Liver (tissue), 9 donors: ENCODE measurements around the gene GALNT16. TPM values are rescaled to one million over a fixed set of nuclear protein-coding genes. Genes with fewer than 3 reads are reported as not detected.

Experiments
- DNase-seq: peaks from one replicate; pipeline ENCODE4 v3.0.0-alpha.2; 2017; ENCODE audit warnings: low spot score
- H3K27ac ChIP-seq, 2 donors: one replicate each; pipeline ENCODE4 v1.7.0; 2013; ENCODE audit warnings: inconsistent platforms in 2 of 2, low read length in 2 of 2, control low read depth in 1 of 2, low read depth in 1 of 2, mild to moderate bottlenecking in 1 of 2
- H3K27me3 ChIP-seq, 4 donors: one replicate each; pipeline versions ENCODE4 v1.6.1 to v1.7.0; 2013; ENCODE audit warnings: low read length in 3 of 4, inconsistent platforms in 1 of 4, mild to moderate bottlenecking in 1 of 4, moderate library complexity in 1 of 4; ENCODE audit not compliant: control insufficient read depth in 4 of 4, insufficient read depth in 4 of 4
- H3K36me3 ChIP-seq, 4 donors: one replicate each; pipeline versions ENCODE4 v1.6.1 to v1.7.0; 2013; ENCODE audit warnings: low read length in 3 of 4, mild to moderate bottlenecking in 3 of 4, low read depth in 1 of 4, moderate library complexity in 1 of 4; ENCODE audit not compliant: control insufficient read depth in 4 of 4, insufficient read depth in 3 of 4
- H3K4me1 ChIP-seq, 4 donors: one replicate each; pipeline versions ENCODE4 v1.6.1 to v1.7.0; 2013; ENCODE audit warnings: low read length in 3 of 4, mild to moderate bottlenecking in 3 of 4, moderate library complexity in 1 of 4; ENCODE audit not compliant: control insufficient read depth in 4 of 4, insufficient read depth in 4 of 4
- H3K4me3 ChIP-seq, 3 donors: one replicate each; pipeline versions ENCODE4 v1.6.1 to v1.7.0; 2013; ENCODE audit warnings: low read length in 3 of 3, control low read depth in 1 of 3, low read depth in 1 of 3, mild to moderate bottlenecking in 1 of 3
- H3K9ac ChIP-seq, 2 donors: one replicate each; pipeline ENCODE4 v1.7.0; 2013; ENCODE audit warnings: low read length in 2 of 2, mild to moderate bottlenecking in 2 of 2, moderate library complexity in 2 of 2, control low read depth in 1 of 2, low read depth in 1 of 2
- H3K9me3 ChIP-seq, 4 donors: one replicate each; pipeline versions ENCODE4 v1.6.1 to v1.7.0; 2013; ENCODE audit warnings: low read length in 3 of 4; ENCODE audit not compliant: control insufficient read depth in 4 of 4
- ATF3 ChIP-seq: IDR thresholded peaks from 2 replicates; pipeline ENCODE4 v1.6.1; 2016; ENCODE audit warnings: antibody characterized with exemption
- EGR1 ChIP-seq, 2 donors: IDR thresholded peaks; 2 replicates each; pipeline ENCODE4 v1.6.1; 2016 to 2018; ENCODE audit warnings: antibody characterized with exemption in 2 of 2, low read depth in 2 of 2
- FOXA1 ChIP-seq: IDR thresholded peaks from 2 replicates; pipeline ENCODE4 v1.6.1; 2016; ENCODE audit warnings: antibody characterized with exemption
- FOXA2 ChIP-seq: IDR thresholded peaks from 2 replicates; pipeline ENCODE4 v1.6.1; 2016; ENCODE audit warnings: antibody characterized with exemption
- GABPA ChIP-seq, 2 donors: IDR thresholded peaks in 1 of 2; conservative IDR thresholded peaks in 1 of 2; 2 replicates each; pipeline ENCODE4 v1.6.1; 2016; ENCODE audit warnings: antibody characterized with exemption in 2 of 2, mild to moderate bottlenecking in 1 of 2, moderate library complexity in 1 of 2
- HNF4A ChIP-seq, 2 donors: conservative IDR thresholded peaks; 2 replicates each; pipeline ENCODE4 v1.6.1; 2016; ENCODE audit warnings: antibody characterized with exemption in 2 of 2, mild to moderate bottlenecking in 2 of 2
- HNF4G ChIP-seq: IDR thresholded peaks from 2 replicates; pipeline ENCODE4 v1.6.1; 2016; ENCODE audit warnings: antibody characterized with exemption
- JUND ChIP-seq, 2 donors: IDR thresholded peaks; 2 replicates each; pipeline ENCODE4 v1.6.1; 2016; ENCODE audit warnings: antibody characterized with exemption in 2 of 2
- MAX ChIP-seq: IDR thresholded peaks from 2 replicates; pipeline ENCODE4 v1.6.1; 2016; ENCODE audit warnings: antibody characterized with exemption
- NR2F2 ChIP-seq: IDR thresholded peaks from 2 replicates; pipeline ENCODE4 v1.6.1; 2016; ENCODE audit warnings: antibody characterized with exemption
- RAD21 ChIP-seq, 2 donors: IDR thresholded peaks; 2 replicates each; pipeline ENCODE4 v1.6.1; 2016; ENCODE audit warnings: antibody characterized with exemption in 2 of 2, mild to moderate bottlenecking in 2 of 2
- REST ChIP-seq: IDR thresholded peaks from 2 replicates; pipeline ENCODE4 v1.6.1; 2016; ENCODE audit warnings: antibody characterized with exemption, mild to moderate bottlenecking
- RXRA ChIP-seq, 2 donors: IDR thresholded peaks; 2 replicates each; pipeline ENCODE4 v1.6.1; 2017 to 2018; ENCODE audit warnings: antibody characterized with exemption in 2 of 2, mild to moderate bottlenecking in 1 of 2
- SP1 ChIP-seq: IDR thresholded peaks from 2 replicates; pipeline ENCODE4 v1.6.1; 2018; ENCODE audit warnings: antibody characterized with exemption, mild to moderate bottlenecking
- TAF1 ChIP-seq: conservative IDR thresholded peaks from 2 replicates; pipeline ENCODE4 v1.6.1; 2016; ENCODE audit warnings: antibody characterized with exemption, mild to moderate bottlenecking
- WGBS: extraction: QIAGEN DNeasy Blood & Tissue Kit; methylation state at CpG from one replicate; pipeline ENCODE4 v1.1.7; 2013; 5-methylcytosine and 5-hydroxymethylcytosine counted together
- polyA plus RNA-seq, 2 donors: library from polyadenylated mRNA; stranded (reverse) in 1 of 2; unstranded in 1 of 2; fragments of 200-250 nt in 1 of 2; fragments of >200 nt in 1 of 2; fragmentation: Nextera tagmentation in 1 of 2; extraction: Ambion mirVana in 1 of 2; gene quantifications; one replicate each; pipeline versions ENCODE4 v1.2.1 to v1.2.3, GENCODE V29; 2013 to 2015
- total RNA-seq, 2 donors: library from RNA; depleted of rRNA; stranded (reverse); fragments of >200 nt; gene quantifications; one replicate each; pipeline ENCODE4 v1.2.3, GENCODE V29; 2014
- TF ChIP-seq, protein P1 (sequence below): fragments of 150-350 bp; IDR thresholded peaks from 2 replicates; pipeline ENCODE4 v1.5.1; 2017; ENCODE audit warnings: improper control_type of control experiment, low read depth, low read length; ENCODE audit not compliant: missing input control
- donor health status: healthy.
- donor health status: healthy.
- donor health status: healthy.
- donor health status: healthy.
- donor health status: healthy.

The GALNT16 gene
- total and polyA plus RNA-seq, 4 donors, result 0.25 to 1.2 (median 0.71) TPM

GRCh38 chr14:69247676-69248440 lies 12.1 kb upstream of the GALNT16 start:
- Histone ChIP-seq H3K27ac (no peak overlapping the region), H3K4me3 (no peak overlapping the region), H3K9me3 (no peaks in the 10 kb centered on the region), H3K9ac (no peak overlapping the region), H3K4me1 (no peaks in the 10 kb centered on the region), H3K36me3 (no peaks in the 10 kb centered on the region), H3K27me3 (no peaks in the 10 kb centered on the region)
- DNase-seq, result no peak
- TF ChIP-seq SP1 (no peak), NR2F2 (peak; percentile 69), ATF3 (no peak), HNF4G (no peak), RAD21 (IDR thresholded peaks at IDR 0.05) (no peak)
- WGBS, result 87% methylated on average over 3 of the region's 3 CpGs

- WGBS, result 93% methylated on average over 5 of the region's 5 CpGs
- no peak overlapping the region for H3K27ac ChIP-seq
- no peak for DNase-seq
- no peaks in the 10 kb centered on the region for H3K27me3 ChIP-seq
- TF ChIP-seq RAD21 (IDR thresholded peaks at IDR 0.05), result no peak
- no peak for TF ChIP-seq HNF4A (conservative IDR thresholded peaks at IDR 0.05)
- TF ChIP-seq EGR1 (IDR thresholded peaks at IDR 0.05; ENCODE audit: low read depth in 2 of 2), result no peak
- no peak for TF ChIP-seq REST
- no peak for TF ChIP-seq GABPA (IDR thresholded peaks at IDR 0.05 in 1 of 2, conservative IDR thresholded peaks at IDR 0.05 in 1 of 2)
- TF ChIP-seq TAF1, result no peak
- no peak for TF ChIP-seq RXRA (IDR thresholded peaks at IDR 0.05)
- TF ChIP-seq MAX, result no peak
- no peak for TF ChIP-seq SP1
- no peak overlapping the region for H3K4me3 ChIP-seq
- no peaks in the 10 kb centered on the region for H3K9me3 ChIP-seq
- no peaks in the 10 kb centered on the region for H3K4me1 ChIP-seq
- H3K9ac ChIP-seq, result no peak overlapping the region
- H3K36me3 ChIP-seq, result no peaks in the 10 kb centered on the region
Observed at GRCh38 chr14:69249603-69250002, 10.4 kb upstream of the GALNT16 start.

DNA sequence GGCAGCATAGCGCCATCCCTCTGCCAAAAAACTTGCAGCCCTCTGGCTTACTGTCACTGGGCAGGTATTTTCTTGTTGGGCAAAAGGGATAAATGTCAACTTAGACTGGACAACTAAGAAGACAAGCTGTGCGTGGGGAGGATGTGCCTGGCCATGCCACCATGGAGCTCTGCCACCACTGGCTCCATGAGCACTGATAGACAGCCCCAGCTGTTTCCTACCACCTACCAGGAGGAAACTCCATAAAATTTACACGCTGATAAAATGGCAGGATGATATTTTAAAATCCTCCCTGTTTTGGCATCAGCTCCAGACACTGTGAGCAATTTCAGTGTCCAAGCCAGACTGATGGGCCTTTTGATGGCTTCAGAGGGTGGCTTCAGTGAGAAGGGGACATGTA lies 7.1 kb upstream of the GALNT16 start:
- H3K9me3 ChIP-seq, result no peaks in the 10 kb centered on the region
- TF ChIP-seq HNF4G, result no peak
- TF ChIP-seq ATF3, result no peak
- TF ChIP-seq HNF4A (conservative IDR thresholded peaks at IDR 0.05), result no peak
- no peak for TF ChIP-seq GABPA (IDR thresholded peaks at IDR 0.05 in 1 of 2, conservative IDR thresholded peaks at IDR 0.05 in 1 of 2)
- no peak for TF ChIP-seq NR2F2
- no peak for TF ChIP-seq FOXA1
- TF ChIP-seq JUND (IDR thresholded peaks at IDR 0.05), result no peak
- no peak for TF ChIP-seq RXRA (IDR thresholded peaks at IDR 0.05)
- TF ChIP-seq, protein P1, sequence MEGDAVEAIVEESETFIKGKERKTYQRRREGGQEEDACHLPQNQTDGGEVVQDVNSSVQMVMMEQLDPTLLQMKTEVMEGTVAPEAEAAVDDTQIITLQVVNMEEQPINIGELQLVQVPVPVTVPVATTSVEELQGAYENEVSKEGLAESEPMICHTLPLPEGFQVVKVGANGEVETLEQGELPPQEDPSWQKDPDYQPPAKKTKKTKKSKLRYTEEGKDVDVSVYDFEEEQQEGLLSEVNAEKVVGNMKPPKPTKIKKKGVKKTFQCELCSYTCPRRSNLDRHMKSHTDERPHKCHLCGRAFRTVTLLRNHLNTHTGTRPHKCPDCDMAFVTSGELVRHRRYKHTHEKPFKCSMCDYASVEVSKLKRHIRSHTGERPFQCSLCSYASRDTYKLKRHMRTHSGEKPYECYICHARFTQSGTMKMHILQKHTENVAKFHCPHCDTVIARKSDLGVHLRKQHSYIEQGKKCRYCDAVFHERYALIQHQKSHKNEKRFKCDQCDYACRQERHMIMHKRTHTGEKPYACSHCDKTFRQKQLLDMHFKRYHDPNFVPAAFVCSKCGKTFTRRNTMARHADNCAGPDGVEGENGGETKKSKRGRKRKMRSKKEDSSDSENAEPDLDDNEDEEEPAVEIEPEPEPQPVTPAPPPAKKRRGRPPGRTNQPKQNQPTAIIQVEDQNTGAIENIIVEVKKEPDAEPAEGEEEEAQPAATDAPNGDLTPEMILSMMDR, result no peak
- no peak for TF ChIP-seq RAD21 (IDR thresholded peaks at IDR 0.05)
- TF ChIP-seq FOXA2, result no peak
- TF ChIP-seq REST, result no peak
- no peak for TF ChIP-seq EGR1 (IDR thresholded peaks at IDR 0.05; ENCODE audit: low read depth in 2 of 2)
- no peaks in the 10 kb centered on the region for H3K27me3 ChIP-seq
- no peak for DNase-seq
- 84% methylated on average over 3 of the region's 3 CpGs for WGBS
- H3K36me3 ChIP-seq, result no peaks in the 10 kb centered on the region
- no peaks in the 10 kb centered on the region for H3K4me1 ChIP-seq
- no peak overlapping the region for H3K27ac ChIP-seq
- no peak overlapping the region for H3K9ac ChIP-seq
- no peak overlapping the region for H3K4me3 ChIP-seq
